ENCODE measurements around the gene GZF1.

- TF ChIP-seq, protein P1, sequence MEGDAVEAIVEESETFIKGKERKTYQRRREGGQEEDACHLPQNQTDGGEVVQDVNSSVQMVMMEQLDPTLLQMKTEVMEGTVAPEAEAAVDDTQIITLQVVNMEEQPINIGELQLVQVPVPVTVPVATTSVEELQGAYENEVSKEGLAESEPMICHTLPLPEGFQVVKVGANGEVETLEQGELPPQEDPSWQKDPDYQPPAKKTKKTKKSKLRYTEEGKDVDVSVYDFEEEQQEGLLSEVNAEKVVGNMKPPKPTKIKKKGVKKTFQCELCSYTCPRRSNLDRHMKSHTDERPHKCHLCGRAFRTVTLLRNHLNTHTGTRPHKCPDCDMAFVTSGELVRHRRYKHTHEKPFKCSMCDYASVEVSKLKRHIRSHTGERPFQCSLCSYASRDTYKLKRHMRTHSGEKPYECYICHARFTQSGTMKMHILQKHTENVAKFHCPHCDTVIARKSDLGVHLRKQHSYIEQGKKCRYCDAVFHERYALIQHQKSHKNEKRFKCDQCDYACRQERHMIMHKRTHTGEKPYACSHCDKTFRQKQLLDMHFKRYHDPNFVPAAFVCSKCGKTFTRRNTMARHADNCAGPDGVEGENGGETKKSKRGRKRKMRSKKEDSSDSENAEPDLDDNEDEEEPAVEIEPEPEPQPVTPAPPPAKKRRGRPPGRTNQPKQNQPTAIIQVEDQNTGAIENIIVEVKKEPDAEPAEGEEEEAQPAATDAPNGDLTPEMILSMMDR (IDR thresholded peaks at IDR 0.05), result no peak
- TF ChIP-seq FOSL2 (IDR thresholded peaks at IDR 0.05; ENCODE audit: borderline replicate concordance, low read depth) (no peak), USF2 (IDR thresholded peaks at IDR 0.05; ENCODE audit: borderline replicate concordance, low read depth, low read length) (no peak), POLR2AphosphoS5 (IDR thresholded peaks at IDR 0.05; ENCODE audit: low read depth, low read length) (no peak)
Measured at GRCh38 chr20:23339986-23340385, 22.0 kb upstream of the GZF1 start.

All from SK-N-SH (cell line).